NCI-H524 (cell line): ENCODE measurements around the gene CFAP70.
"Not testable (repeated sequence)": the region's sequence is repeated elsewhere in the genome, so short reads cannot be mapped to it uniquely, and the experiment has no call there.

Source experiments
- DNase-seq, 2 experiments: peaks; one replicate each; lab custom pipeline; 2025; lab: John Stamatoyannopoulos, UW

The CFAP70 gene

GRCh38 chr10:73358331-73359279 lies at the start of gene CFAP70:
CFAP70 (minus strand) TSS chr10:73358864; CDS start chr10:73354796, 4,068 bp downstream.
- peak; percentile 72 to 86 for DNase-seq

- no peak for DNase-seq
Observed at GRCh38 chr10:73408061-73408460, 49.4 kb upstream of the CFAP70 start.

GRCh38 chr10:73407495-73407894 lies 48.8 kb upstream of the CFAP70 start:
- no peak for DNase-seq

GRCh38 chr10:73406846-73407245 lies 48.2 kb upstream of the CFAP70 start:
- DNase-seq = no peak

GRCh38 chr10:73405556-73405955 lies 46.9 kb upstream of the CFAP70 start:
- DNase-seq = no peak

- DNase-seq = no peak
Observed at GRCh38 chr10:73404690-73405089, 46.0 kb upstream of the CFAP70 start.

GRCh38 chr10:73401636-73402035 lies 43.0 kb upstream of the CFAP70 start:
- no peak for DNase-seq

- no peak for DNase-seq
Observed at GRCh38 chr10:73399063-73399462, 40.4 kb upstream of the CFAP70 start.

- no peak for DNase-seq
Observed at GRCh38 chr10:73398024-73398423, 39.4 kb upstream of the CFAP70 start.

- not testable (repeated sequence) for DNase-seq
Observed at GRCh38 chr10:73394325-73394724, 35.7 kb upstream of the CFAP70 start.

GRCh38 chr10:73388228-73388627 lies 29.6 kb upstream of the CFAP70 start:
- no peak for DNase-seq

- DNase-seq = no peak
Observed at GRCh38 chr10:73386583-73386982, 27.9 kb upstream of the CFAP70 start.

- no peak for DNase-seq
Observed at GRCh38 chr10:73379064-73379748, 20.5 kb upstream of the CFAP70 start.

- no peak for DNase-seq
Observed at GRCh38 chr10:73376679-73377078, 18.0 kb upstream of the CFAP70 start.

GRCh38 chr10:73368238-73368637 lies 9.6 kb upstream of the CFAP70 start:
- no peak for DNase-seq

- no peak for DNase-seq
Observed at GRCh38 chr10:73366381-73367298, 8.0 kb upstream of the CFAP70 start.

- no peak for DNase-seq
Observed at GRCh38 chr10:73364964-73365363, 6.3 kb upstream of the CFAP70 start.

- no peak for DNase-seq
Observed at GRCh38 chr10:73359492-73359891, 828 bp upstream of the CFAP70 start.

- DNase-seq = no peak
Observed at GRCh38 chr10:73357821-73358220, 843 bp downstream of the CFAP70 start.

- no peak for DNase-seq
Observed at GRCh38 chr10:73357166-73357565, 1.5 kb downstream of the CFAP70 start.

- DNase-seq = no peak
Observed at GRCh38 chr10:73344269-73344668, 14.4 kb downstream of the CFAP70 start.

GRCh38 chr10:73340121-73340520 lies 18.5 kb downstream of the CFAP70 start:
- DNase-seq = no peak
